Measurements from ENCODE around the gene RPRD2. TPM values are rescaled to one million over a fixed set of nuclear protein-coding genes. Genes with fewer than 3 reads are reported as not detected.
"Not testable (repeated sequence)": the region's sequence is repeated elsewhere in the genome, so short reads cannot be mapped to it uniquely, and the experiment has no call there.

The RPRD2 gene
- 18.1 TPM for polyA plus RNA-seq (2013, experiment 1 of 2; ENCODE audit: insufficient read length)
- polyA plus RNA-seq (2013, experiment 2 of 2; ENCODE audit: insufficient read length): 18.3 TPM

DNA sequence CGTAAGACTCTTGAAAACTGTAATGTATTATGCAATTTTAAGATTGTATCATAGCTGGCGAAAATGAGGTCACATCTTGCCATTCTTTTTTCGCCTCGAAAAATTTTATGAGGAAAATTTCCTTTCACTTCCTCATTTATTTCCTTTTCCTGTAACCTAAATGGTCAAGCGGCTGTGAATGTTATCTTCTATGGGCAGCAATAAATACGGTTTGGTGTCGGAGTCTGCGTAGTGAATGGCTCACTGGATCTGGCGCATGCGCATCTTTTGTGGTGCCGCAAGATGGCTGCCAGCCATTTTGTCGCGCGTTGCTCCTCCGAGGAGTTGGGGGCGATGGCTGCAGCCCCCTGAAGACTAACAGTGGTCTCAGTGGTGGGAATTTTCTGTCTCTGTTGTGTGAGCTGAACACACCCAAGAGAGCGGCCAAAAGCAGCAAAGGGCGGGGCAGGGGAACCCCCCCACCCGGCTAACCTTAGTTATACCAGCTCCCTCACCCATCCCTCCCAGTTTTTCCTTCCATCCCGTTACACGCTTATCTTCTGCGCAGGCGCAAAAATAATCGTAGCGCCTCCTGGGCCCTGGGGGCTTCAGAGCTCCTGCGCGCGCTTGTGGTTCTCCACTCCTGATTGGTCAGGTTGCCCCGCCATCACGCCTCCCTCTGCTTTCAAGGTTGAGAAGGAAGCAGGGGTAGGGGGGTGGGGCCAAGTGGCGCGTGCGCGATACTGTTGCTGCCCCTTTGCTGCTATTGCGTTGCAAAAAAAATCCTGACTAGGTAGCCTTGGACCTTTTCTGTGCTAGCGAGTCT lies at the start of gene RPRD2:
Gene RPRD2 (plus strand): TSS at position 722 of the 805 bp plus-strand sequence. CDS start 568 bp downstream, outside the sequence.
- DNase-seq: peak; percentile 100

DNA sequence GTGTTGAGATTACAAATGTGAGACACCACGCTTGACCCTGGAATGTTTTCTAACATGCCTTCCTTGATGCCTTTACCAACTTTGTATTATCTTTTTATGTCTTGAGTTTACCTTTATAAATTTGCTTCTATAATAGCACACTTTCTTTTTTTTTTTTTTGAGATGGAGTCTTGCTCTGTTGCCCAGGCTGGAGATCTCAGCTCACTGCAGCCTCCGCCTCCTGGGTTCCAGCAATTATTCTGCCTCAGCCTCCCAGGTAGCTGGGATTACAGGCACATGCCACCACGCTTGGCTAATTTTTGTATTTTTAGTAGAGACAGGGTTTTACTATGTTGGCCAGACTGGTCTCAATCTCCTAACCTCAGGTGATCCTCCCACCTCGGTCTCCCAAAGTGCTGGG lies 49.3 kb upstream of the RPRD2 start:
- not testable (repeated sequence) for DNase-seq

DNA sequence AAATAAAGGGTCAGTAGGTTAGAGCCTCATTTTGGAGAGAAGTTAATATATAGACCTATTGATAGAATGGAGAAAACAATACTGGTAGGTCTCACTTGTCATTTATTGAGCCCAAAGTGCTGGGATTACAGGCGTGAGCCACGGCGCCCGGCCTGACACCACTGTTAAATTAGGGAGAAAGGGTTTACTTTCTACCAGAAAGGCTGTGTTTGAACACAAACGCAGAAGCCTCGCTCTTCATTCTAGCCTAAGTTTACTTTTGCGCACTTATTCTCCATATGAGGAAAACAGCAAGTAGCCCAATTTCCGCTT lies 43.3 kb upstream of the RPRD2 start:
- no peak for DNase-seq

DNA sequence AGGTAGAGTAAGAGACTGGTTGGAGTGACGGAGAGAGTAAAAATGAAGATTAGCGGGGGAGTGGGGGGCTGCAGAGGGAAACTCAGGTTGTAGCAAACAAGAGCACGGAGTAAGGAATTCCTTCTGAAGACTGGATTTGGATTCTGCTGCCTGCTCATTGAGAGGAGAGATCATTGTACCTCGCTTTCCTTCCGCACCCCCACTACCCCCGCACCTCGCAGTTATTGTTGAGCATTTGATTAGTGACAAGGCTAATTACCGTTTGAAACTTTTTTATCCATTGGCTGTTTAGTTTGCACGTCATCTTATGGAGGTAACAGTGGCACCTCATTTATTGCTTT lies 42.2 kb upstream of the RPRD2 start:
- no peak for DNase-seq

DNA sequence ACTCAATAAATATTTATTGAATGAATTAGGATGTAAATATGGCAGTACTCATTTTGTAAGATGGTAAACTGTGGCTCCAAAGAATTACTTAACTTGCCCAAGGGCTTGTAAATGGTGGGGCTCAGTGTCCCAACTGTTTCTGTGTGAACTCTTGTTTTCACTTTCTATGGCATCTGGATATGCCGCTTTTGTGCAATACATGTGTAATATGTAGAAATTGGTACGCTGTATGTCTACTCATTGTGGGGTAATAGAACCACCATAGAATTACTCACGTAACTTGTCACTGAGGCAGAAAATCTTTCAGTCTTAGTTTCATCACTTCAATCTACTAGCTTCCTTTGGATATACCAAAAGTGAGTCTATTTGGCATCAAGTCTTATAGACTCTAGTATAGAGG lies 41.6 kb upstream of the RPRD2 start:
- no peak for DNase-seq

DNA sequence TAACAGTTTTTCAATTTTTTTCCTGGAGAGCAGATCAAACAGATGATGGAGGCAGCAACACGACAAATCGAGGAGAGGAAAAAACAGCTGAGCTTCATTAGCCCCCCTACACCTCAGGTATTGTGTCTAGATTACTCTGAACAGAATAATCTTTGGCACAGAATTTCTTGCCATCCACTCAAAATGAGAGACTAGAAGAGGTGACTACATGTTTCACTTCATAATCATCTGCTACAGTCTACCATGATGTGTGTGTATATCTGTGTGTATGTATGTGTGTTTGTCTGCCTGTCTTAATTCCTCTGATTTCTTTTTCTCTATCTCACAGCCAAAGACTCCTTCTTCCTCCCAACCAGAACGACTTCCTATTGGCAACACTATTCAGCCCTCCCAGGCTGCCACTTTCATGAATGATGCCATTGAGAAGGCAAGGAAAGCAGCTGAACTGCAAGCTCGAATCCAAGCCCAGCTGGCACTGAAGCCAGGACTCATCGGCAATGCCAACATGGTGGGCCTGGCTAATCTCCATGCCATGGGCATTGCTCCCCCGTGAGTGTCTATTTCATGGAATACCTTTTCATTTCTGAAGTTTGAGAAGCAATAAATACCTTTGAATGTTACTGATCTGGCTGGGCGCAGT lies 31.2 kb upstream of the RPRD2 start:
- DNase-seq: no peak

DNA sequence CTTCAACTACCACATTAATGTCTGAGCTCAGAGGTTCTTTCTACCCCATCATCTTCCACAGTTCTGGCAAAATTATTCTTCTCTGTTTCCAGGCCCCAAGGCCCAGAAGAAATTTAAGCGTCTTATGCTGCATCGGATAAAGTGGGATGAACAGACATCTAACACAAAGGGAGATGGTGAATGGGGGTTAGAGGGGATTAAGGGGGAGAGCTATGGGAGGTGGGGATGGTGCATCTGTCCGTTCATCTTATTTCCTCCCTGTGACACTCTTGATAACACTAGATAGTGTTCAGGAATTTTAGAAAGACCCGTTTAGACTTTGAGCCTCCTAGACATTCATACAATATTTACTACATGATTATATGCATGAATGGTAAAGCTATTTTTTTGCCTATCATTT lies 17.6 kb upstream of the RPRD2 start:
- DNase-seq: no peak

DNA sequence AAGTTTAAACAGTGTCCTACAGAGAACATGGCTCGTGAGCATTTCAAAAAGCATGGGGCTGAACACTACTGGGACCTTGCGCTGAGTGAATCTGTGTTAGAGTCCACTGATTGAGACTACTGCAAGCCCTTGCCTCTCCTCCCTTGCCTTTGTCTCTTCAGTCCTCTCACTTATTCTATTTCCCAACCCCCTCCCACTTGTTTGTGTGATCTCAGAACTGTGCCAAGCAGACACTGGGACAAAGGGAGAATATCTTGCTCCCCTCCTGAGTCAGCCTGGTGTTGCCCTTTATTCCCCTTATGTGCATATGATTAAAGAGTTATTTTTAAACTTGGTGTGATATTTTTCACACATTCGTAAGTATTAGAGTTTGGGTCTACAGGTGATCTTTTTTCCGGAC lies 11.1 kb upstream of the RPRD2 start:
- DNase-seq: no peak

DNA sequence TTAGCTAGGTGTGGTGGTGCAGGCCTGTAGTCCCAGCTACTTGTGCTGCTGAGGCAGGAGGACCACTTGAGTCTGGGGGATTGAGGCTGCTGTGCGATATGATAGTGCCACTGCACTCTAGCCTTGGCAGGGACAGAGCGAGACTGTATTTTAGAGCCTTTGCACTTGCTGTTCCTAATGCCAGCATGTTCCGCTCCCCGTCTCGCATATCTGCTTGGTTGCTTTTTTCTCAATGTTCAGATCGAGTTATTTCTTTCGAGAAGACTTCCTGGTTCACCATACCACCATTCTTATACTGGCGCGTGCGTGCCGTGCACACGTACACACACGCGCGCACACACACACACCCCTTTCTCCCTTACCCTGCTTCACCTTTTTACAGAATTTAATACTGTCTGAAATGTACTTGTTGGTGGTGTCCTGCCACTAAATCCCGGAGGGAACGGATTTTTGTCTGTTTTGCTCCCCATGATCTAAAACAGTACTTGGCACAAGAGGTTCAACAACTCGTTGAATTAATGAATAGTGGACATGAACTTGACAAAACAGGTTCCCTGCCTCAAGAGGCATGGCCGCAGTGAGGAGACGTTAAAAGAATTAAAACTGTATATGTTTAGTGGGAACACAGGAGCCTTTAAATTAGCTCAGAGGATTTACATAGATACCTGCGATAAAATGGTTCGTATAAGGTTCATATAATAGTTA lies 1.1 kb upstream of the RPRD2 start:
- DNase-seq: no peak

DNA sequence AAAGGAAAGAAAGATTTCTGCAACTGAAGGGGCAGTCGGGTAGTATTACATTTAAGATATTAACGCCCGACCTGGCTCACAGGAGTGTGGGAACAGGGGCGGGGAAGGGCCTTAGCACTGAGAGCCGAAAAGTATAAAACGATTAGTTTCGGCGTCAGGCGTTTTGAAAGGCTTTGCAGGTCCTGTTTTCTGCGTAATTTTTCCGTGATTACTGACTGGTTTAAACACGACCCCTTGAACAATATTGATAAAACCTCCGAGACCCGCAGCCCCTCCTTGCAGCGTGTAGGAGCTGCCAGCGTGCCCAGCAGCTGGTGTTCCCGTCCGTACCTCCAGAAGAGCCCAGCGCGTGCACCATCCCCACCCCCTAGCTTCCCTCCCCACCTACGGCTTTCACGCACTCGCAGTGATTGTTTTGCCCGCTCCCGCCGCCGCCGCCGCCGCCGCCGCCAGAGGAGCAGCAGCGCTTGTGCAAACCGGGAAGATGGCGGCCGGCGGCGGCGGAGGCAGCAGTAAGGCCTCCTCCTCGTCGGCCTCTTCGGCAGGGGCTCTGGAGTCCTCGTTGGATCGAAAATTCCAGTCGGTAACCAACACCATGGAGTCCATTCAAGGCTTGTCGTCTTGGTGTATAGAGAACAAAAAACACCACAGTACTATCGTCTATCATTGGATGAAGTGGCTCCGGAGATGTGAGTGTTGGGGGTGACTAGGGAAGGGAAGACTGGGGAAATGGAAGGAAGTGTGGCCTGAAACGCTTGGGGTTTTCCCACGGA lies 470 bp downstream of the RPRD2 start:
- DNase-seq: peak; percentile 79

DNA sequence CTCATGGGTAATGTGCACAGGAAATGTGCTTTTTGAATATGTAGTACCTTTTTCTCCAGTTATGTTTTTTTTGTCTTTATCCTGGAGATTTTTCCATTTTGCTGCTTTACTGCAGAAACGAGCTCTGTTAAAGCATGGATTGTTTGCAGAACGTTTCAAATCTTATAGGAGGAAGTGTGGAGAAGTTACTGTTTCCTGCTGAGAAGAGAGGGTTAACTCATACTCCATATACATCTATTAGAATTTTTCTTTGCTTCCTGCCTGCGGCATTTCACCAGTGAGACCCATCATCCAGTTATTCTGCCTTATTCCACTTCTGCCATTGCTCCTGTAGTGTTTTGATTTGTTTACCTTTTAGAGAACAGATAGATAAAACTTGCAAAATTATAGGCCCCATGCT lies 2.0 kb downstream of the RPRD2 start:
- DNase-seq: no peak

DNA sequence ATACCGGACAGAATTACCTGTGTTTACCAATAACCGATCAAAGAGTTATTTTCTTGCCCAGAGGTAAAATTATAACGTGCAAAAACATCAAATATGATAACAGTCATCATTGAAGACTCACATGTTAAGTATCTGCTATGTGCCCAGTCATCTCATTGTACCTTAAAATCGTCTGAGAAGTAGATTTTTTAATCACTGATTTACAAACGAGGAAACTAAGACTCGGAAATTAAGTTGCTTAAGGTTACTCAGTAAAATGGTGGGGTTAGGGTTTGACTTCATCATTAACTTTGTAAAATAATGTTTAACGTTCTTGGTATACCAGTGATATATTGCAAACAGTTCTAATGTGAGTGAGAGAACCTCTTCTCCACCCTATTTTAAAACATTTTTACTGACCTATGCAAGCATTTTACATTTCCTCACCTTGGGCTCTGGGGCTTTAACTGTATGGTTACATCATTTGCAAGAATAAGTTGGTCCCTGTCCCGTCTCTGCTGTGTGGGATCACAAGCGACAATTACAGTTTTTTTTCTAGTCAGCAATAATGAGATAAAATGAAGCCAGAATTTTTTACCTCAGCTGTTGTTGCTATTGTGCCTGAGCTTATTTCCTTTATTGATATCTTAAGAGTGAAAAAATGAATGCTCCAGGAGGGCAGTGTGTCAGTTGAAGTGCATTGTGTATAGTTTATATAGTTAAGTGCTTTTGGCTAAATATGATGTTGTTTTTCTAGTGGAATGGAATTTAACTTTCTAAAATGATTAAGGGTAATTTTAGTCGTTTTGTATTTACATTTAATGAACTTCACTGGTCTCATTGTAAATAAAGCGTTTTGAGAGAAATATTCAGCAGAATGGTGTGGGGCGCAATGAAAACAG lies 2.7 kb downstream of the RPRD2 start:
- DNase-seq: no peak

DNA sequence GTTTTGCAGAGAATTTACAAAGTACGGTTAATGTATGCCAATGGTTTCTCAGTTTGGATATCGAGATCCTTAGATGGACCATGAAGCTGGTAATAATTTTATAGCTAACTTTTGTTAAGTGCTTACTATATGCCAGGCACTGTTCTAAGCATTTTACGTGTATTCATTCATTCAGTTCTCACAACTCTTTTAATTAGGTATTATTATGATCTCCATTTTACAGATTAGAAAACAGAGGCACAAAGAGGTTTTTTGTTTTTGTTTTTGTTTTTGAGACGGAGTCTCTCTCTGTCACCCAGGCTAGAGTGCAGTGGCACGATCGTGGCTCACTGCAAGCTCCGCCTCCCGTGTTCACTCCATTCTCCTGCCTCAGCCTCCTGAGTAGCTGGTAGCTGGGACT lies 7.2 kb downstream of the RPRD2 start:
- no peak for DNase-seq

DNA sequence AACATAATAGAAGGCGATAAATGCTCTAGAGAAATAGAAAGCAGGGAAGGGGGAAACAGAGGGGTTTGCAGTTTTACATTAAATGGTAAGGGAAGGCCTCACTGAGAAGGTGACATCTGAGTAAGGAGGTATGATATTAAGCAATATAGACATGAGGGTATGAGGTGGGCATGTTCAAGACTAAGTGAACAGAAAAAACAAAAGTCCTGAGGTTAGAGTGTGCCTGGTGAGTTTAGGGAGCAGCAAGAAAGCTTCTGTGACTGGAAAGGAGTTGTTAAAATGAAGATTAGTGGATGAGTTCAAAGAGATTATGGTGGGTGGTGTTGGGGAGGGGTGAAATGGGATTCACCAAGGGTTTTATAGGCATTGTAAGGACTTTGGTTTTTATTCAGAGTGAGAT lies 8.6 kb downstream of the RPRD2 start:
- no peak for DNase-seq

DNA sequence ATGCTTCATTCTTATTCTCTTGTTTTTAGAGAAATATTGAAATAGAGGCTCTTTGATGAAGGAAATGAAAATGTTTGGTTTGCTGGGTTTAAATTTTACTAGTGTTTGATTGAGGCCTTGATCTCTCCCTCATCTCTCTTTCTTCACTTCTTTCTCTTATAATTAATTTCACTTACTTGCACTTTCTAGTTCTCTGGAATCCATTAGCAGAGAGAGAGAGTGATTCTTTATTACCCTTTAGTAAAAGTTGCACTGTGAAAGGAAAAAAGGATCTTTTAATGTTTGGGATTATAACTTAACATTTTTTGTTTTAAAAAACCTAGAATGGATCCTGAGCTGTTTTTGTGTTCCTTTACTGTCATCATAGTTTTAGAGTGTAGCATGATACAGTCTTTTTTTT lies 12.2 kb downstream of the RPRD2 start:
- no peak for DNase-seq

DNA sequence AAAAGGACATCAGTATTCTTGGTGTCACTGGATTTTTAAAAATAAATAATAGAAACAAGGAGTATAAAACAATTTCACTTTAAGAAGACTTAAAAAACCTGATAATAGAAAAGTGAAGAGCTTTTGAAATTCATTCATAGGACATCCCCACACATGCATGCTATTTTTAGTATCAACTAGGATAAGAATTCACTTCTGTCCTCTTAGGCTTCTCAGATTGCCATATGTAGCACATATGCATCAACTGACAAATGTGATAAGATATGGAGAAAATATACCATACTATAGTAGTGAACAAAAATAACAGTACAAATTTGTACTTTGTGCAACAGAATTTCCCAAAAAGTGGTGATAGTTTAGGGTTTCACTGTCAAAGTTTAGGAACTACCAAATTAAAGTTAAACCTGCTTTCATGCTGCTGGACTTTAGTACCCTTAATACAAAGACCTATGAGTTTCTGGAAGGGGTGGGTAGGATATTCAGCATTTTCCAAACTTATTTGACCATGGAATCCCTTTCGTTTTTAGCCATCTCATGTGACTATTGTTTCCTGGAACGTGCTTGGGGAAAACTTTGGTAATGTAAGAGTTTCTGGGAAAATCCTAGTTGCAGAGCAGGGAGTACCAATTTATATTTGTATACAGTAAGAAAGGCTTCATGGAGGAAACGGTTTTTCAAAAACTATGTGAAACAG lies 19.8 kb downstream of the RPRD2 start:
- no peak for DNase-seq

DNA sequence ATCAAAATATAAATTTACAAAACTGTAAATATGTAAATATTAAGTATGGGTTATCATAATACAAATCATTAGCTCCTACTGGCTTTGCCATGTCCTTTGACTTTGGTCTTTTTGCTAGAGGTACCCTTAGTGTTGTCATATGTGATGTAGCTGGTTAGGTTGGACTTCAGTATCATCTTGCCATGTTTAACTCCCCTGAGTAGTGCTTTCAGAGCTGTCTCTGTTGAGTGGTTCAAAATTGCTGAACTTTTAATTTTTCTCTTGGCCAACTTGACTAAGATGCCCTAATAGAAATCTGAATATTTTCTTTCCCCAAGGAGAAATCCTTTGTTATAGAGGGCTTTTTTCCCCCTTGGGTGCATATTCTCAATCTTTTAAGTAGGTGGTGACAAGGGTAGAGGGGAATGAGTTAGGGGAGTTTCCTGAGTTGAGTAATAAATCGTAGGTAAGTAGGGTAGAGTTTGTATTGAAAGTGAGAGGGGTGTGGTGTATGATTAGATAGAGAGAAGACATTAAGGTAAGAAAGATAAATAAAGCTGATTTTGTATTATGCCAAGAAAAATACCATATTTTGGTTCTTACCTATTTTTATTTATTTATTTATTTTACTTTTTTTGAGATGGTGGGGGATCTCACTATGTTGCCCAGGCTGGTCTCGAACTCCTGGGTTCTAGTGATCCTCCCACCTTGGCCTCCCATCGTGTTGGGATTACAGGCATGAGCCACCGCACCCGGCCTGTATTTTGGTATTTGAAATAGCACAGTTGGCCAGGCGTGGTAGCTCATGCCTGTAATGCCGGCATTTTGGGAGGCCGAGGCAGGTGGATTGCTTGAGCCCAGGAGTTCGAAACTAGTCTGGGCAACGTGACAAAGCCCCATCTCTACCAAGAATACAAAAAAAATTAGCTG lies 21.8 kb downstream of the RPRD2 start:
- DNase-seq: no peak

DNA sequence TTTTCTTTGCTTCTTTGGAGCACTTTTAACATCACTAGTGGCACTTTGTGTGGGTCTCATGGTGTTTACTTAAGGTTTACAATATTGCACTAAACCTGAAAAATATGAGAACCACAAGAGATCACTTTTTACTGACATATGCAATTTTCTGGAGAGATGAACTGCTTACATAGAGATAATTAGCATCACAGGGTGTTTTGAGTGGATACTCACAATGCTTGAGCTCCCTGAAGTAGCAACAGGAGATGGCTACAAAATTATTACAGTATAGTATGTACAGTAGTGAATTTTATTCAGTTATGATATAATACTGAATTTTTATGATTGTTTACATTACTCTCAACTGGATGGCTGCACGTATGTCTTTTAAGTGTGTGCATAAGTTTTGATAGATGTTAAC lies 22.6 kb downstream of the RPRD2 start:
- no peak for DNase-seq

DNA sequence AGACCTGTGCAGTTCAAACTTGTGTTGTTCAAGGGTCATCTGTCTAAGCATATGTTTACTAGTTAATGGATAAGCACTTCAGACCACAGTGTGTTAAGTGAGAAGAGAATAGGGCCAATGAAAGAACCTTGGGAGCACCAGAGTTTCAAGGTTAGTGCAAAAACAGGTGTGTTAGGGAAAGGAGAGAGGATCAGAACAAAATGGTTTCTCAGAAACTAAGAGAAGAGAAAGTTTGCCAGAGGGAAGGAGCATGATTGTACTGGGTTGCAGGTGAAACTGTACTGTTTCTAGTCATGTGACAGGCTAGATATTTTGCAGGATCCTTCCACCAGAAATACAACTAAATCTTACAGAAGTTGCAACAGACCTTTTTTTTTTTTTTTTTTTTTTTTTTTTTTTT lies 23.3 kb downstream of the RPRD2 start:
- DNase-seq: no peak

DNA sequence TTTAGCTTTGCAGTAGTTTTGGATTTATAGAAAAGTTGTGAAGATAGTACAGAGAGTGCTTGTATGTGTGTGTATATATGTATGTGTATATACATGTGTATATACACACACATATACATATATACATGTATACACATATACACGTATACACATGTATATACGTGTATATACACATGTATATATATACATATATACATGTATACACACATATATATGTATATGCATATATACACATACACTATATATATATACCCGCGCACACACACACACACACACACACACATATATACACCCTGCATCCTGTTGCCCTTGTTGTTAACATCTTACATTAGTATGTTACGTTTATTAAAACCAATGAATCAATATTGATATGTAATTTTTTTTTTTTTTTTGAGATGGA lies 24.3 kb downstream of the RPRD2 start:
- DNase-seq: no peak
